IPS-15b (cell line): Measurements from ENCODE around the gene REPS2.

Experiments
- H3K27me3 ChIP-seq: one replicate; pipeline ENCODE4 v1.6.1; 2013; ENCODE audit warnings: low read length; ENCODE audit not compliant: control insufficient read depth, insufficient read depth
- H3K36me3 ChIP-seq: one replicate; pipeline ENCODE4 v1.6.1; 2013; ENCODE audit warnings: low read length; ENCODE audit not compliant: control insufficient read depth, insufficient read depth
- H3K4me1 ChIP-seq: one replicate; pipeline ENCODE4 v1.6.1; 2013; ENCODE audit warnings: mild to moderate bottlenecking, low read length; ENCODE audit not compliant: control insufficient read depth, insufficient read depth
- H3K4me3 ChIP-seq: one replicate; pipeline ENCODE4 v1.5.1; 2013; ENCODE audit warnings: low read depth, low read length
- H3K9ac ChIP-seq: one replicate; pipeline ENCODE4 v1.6.1; 2013; ENCODE audit warnings: low read depth, mild to moderate bottlenecking, low read length
- H3K9me3 ChIP-seq: one replicate; pipeline ENCODE4 v1.6.1; 2013; ENCODE audit warnings: mild to moderate bottlenecking, low read length; ENCODE audit not compliant: control insufficient read depth, insufficient read depth

The REPS2 gene

GRCh38 chrX:17075004-17075403 lies 128.5 kb downstream of the REPS2 start:
- H3K4me1 ChIP-seq: no peaks in the 10 kb centered on the region
- H3K9ac ChIP-seq: no peak overlapping the region
- H3K27me3 ChIP-seq: no peaks in the 10 kb centered on the region
- H3K36me3 ChIP-seq: no peaks in the 10 kb centered on the region
- no peak overlapping the region for H3K4me3 ChIP-seq
- no peaks in the 10 kb centered on the region for H3K9me3 ChIP-seq

- H3K4me3 ChIP-seq: no peak overlapping the region
- no peaks in the 10 kb centered on the region for H3K27me3 ChIP-seq
- H3K9ac ChIP-seq: no peak overlapping the region
- no peaks in the 10 kb centered on the region for H3K4me1 ChIP-seq
- no peaks in the 10 kb centered on the region for H3K9me3 ChIP-seq
- no peaks in the 10 kb centered on the region for H3K36me3 ChIP-seq
These were observed 130.9 kb downstream of the REPS2 start for GRCh38 chrX:17077361-17077760.

- Histone ChIP-seq H3K27me3 (no peaks in the 10 kb centered on the region), H3K4me1 (no peaks in the 10 kb centered on the region), H3K9me3 (no peaks in the 10 kb centered on the region), H3K36me3 (no peaks in the 10 kb centered on the region), H3K4me3 (no peak overlapping the region), H3K9ac (no peak overlapping the region)
These were observed 131.7 kb downstream of the REPS2 start for GRCh38 chrX:17078031-17078720.

- Histone ChIP-seq H3K9me3 (no peaks in the 10 kb centered on the region), H3K4me1 (no peaks in the 10 kb centered on the region), H3K36me3 (no peaks in the 10 kb centered on the region), H3K27me3 (no peaks in the 10 kb centered on the region), H3K9ac (no peak overlapping the region), H3K4me3 (no peak overlapping the region)
These were observed 135.1 kb downstream of the REPS2 start for GRCh38 chrX:17081511-17081910.

GRCh38 chrX:17081968-17082367 lies 135.5 kb downstream of the REPS2 start:
- Histone ChIP-seq H3K4me1 (no peaks in the 10 kb centered on the region), H3K36me3 (no peaks in the 10 kb centered on the region), H3K27me3 (no peaks in the 10 kb centered on the region), H3K9me3 (no peaks in the 10 kb centered on the region), H3K9ac (no peak overlapping the region), H3K4me3 (no peak overlapping the region)

- Histone ChIP-seq H3K4me3 (no peak overlapping the region), H3K9me3 (no peaks in the 10 kb centered on the region), H3K27me3 (no peaks in the 10 kb centered on the region), H3K4me1 (no peaks in the 10 kb centered on the region), H3K9ac (no peak overlapping the region), H3K36me3 (no peaks in the 10 kb centered on the region)
These were observed 136.4 kb downstream of the REPS2 start for GRCh38 chrX:17082831-17083230.

GRCh38 chrX:17086317-17086716 lies 139.9 kb downstream of the REPS2 start:
- H3K4me3 ChIP-seq: no peak overlapping the region
- no peaks in the 10 kb centered on the region for H3K27me3 ChIP-seq
- no peak overlapping the region for H3K9ac ChIP-seq
- no peaks in the 10 kb centered on the region for H3K4me1 ChIP-seq
- no peaks in the 10 kb centered on the region for H3K9me3 ChIP-seq
- no peaks in the 10 kb centered on the region for H3K36me3 ChIP-seq

GRCh38 chrX:17095161-17095560 lies 148.7 kb downstream of the REPS2 start:
- no peaks in the 10 kb centered on the region for H3K27me3 ChIP-seq
- peaks cover 3% of the 10 kb centered on the region for H3K4me1 ChIP-seq
- no peaks in the 10 kb centered on the region for H3K9me3 ChIP-seq
- H3K4me3 ChIP-seq: no peak overlapping the region
- H3K36me3 ChIP-seq: no peaks in the 10 kb centered on the region
- no peak overlapping the region for H3K9ac ChIP-seq

GRCh38 chrX:17098516-17099247 lies 152.2 kb downstream of the REPS2 start:
- Histone ChIP-seq H3K27me3 (no peaks in the 10 kb centered on the region), H3K4me1 (peaks cover 3% of the 10 kb centered on the region)

GRCh38 chrX:17104433-17104832 lies 158.0 kb downstream of the REPS2 start:
- Histone ChIP-seq H3K9me3 (no peaks in the 10 kb centered on the region), H3K36me3 (no peaks in the 10 kb centered on the region), H3K4me1 (peaks cover 3% of the 10 kb centered on the region)

More at GRCh38 chrX:17098516-17099247, 152.2 kb downstream of the REPS2 start:
- no peak overlapping the region for H3K9ac ChIP-seq
- no peak overlapping the region for H3K4me3 ChIP-seq
- H3K9me3 ChIP-seq: no peaks in the 10 kb centered on the region
- H3K36me3 ChIP-seq: no peaks in the 10 kb centered on the region

GRCh38 chrX:17120816-17121215 lies 174.4 kb downstream of the REPS2 start:
- H3K9ac ChIP-seq: no peak overlapping the region
- H3K4me1 ChIP-seq: peaks cover 4% of the 10 kb centered on the region
- no peaks in the 10 kb centered on the region for H3K9me3 ChIP-seq
- H3K27me3 ChIP-seq: no peaks in the 10 kb centered on the region
- H3K4me3 ChIP-seq: no peak overlapping the region
- H3K36me3 ChIP-seq: no peaks in the 10 kb centered on the region

More at GRCh38 chrX:17104433-17104832, 158.0 kb downstream of the REPS2 start:
- H3K9ac ChIP-seq: no peak overlapping the region
- H3K27me3 ChIP-seq: no peaks in the 10 kb centered on the region
- no peak overlapping the region for H3K4me3 ChIP-seq

GRCh38 chrX:17154001-17154400 lies 207.5 kb downstream of the REPS2 start:
- no peak overlapping the region for H3K9ac ChIP-seq
- no peaks in the 10 kb centered on the region for H3K4me1 ChIP-seq
- no peak overlapping the region for H3K4me3 ChIP-seq
- no peaks in the 10 kb centered on the region for H3K9me3 ChIP-seq
- H3K36me3 ChIP-seq: no peaks in the 10 kb centered on the region
- H3K27me3 ChIP-seq: no peaks in the 10 kb centered on the region
